OCI-LY3 (cell line): ENCODE measurements around the gene CRTC1.

Experiments
- EZH2phosphoT487 ChIP-seq: fragments of 200-600 bp; shearing (Covaris generic); IDR thresholded peaks from 2 replicates; pipeline ENCODE4 v1.6.1; 2018; ENCODE audit warnings: antibody characterized with exemption, mixed run types, low read depth
- TF ChIP-seq, protein P1 (sequence below): fragments of 200-600, 300-600 bp; sonication (generic); IDR thresholded peaks from 2 replicates; pipeline ENCODE4 v1.5.1; 2014; ENCODE audit warnings: antibody characterized with exemption, low read length, low read depth

DNA sequence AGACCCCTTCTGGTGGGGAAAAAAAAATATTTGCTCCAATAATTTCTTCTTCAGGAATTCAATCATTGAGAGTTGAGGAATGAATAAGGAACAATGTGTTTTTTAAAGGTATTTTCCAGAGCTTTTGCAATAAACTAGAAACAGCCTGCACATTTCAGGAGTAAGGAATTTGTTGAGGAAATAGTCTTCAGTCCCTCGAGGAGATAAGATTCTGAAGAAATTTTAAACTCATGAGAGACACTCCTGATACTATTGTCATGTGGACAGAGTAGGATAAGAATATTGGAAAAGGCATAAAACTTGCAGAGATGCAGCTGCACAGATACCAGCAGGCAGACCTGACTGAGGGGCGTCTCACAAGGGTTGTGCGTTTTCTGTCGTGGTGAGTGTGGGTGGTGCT, 71.0 kb downstream of the CRTC1 start:
- TF ChIP-seq, protein P1, sequence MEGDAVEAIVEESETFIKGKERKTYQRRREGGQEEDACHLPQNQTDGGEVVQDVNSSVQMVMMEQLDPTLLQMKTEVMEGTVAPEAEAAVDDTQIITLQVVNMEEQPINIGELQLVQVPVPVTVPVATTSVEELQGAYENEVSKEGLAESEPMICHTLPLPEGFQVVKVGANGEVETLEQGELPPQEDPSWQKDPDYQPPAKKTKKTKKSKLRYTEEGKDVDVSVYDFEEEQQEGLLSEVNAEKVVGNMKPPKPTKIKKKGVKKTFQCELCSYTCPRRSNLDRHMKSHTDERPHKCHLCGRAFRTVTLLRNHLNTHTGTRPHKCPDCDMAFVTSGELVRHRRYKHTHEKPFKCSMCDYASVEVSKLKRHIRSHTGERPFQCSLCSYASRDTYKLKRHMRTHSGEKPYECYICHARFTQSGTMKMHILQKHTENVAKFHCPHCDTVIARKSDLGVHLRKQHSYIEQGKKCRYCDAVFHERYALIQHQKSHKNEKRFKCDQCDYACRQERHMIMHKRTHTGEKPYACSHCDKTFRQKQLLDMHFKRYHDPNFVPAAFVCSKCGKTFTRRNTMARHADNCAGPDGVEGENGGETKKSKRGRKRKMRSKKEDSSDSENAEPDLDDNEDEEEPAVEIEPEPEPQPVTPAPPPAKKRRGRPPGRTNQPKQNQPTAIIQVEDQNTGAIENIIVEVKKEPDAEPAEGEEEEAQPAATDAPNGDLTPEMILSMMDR: no peak
- no peak for TF ChIP-seq EZH2phosphoT487
